ENCODE measurements around the gene XIRP2.

XIRP2 gene

DNA sequence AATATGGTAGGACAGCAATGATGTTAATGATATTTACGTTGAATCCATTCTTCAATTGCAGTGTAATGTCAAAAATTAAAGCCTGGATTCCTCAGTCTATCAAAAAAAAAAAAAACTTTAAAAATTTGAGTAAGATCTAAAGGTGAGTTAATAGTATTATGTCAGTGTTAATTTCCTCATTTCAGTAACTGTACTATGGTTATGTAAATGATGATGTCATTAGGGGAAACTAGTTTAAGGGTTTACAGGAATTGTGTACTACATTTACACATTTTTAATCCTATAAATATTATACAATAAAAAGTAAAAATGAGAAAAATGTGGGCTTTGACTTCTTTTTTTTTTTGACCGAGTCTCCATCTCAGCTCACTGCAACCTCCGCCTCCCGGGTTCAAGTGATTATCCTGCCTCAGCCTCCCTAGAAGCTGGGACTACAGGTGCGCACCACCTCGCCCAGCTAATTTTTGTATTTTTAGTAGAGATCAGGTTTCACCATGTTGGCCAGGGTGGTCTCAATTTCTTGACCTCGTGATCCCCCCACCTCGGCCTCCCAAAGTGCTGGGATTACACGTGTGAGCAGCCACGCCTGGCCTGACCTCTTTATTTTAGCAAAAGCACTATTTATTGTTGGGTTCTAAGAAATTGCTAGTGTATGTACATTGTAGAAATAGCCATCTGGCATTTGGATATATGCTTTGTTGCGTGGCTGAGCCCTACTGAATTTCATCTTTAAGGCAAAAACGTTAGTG lies 106.5 kb downstream of the XIRP2 start:
- no peak overlapping the region for H3K4me3 ChIP-seq (ENCODE audit: low read depth, low read length)
- TF ChIP-seq, protein P1, sequence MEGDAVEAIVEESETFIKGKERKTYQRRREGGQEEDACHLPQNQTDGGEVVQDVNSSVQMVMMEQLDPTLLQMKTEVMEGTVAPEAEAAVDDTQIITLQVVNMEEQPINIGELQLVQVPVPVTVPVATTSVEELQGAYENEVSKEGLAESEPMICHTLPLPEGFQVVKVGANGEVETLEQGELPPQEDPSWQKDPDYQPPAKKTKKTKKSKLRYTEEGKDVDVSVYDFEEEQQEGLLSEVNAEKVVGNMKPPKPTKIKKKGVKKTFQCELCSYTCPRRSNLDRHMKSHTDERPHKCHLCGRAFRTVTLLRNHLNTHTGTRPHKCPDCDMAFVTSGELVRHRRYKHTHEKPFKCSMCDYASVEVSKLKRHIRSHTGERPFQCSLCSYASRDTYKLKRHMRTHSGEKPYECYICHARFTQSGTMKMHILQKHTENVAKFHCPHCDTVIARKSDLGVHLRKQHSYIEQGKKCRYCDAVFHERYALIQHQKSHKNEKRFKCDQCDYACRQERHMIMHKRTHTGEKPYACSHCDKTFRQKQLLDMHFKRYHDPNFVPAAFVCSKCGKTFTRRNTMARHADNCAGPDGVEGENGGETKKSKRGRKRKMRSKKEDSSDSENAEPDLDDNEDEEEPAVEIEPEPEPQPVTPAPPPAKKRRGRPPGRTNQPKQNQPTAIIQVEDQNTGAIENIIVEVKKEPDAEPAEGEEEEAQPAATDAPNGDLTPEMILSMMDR (IDR thresholded peaks at IDR 0.05; ENCODE audit: borderline replicate concordance, insufficient read depth, low read depth, low read length), result no peak

DNA sequence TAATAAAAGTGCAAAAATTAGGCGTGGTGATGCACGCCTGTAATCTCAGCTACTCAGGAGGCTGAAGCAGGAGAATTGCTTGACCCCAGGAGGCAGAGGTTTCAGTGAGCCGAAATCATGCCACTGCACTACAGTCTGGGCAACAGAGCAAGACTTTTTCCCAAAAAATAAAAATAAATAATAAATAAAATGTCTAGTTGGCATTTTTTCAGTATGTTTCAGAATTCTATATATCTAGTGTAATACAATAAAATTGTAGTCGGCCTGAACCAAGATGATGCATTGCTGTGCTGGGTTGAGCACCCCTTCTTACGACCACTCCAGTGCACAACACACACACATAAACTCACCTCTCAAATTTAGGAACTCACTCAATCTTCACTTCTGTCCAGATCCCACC lies 108.2 kb downstream of the XIRP2 start:
- TF ChIP-seq, protein P1 (IDR thresholded peaks at IDR 0.05; ENCODE audit: borderline replicate concordance, insufficient read depth, low read depth, low read length), result no peak

DNA sequence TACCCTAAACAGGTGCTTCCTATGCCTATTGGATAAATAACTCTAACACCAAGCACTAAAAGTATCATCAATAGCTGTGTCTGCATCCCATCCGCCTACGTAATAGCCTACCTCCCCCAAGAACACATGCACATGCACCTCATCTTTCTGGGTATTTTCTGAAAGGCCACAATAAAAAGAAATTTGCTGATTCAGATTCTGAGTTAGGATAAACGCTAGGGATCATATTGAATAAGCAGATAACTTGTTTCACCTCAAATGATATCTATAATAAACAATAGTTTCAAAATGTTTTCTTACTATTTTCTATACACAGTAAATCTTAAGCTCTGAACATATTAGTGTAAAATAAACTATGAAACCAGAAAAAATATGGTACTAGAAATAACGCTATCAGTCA lies 112.9 kb downstream of the XIRP2 start:
- TF ChIP-seq, protein P1 (IDR thresholded peaks at IDR 0.05; ENCODE audit: borderline replicate concordance, insufficient read depth, low read depth, low read length), result no peak
- no peak overlapping the region for H3K4me3 ChIP-seq (ENCODE audit: low read depth, low read length)

More for the DNA sequence above, 108.2 kb downstream of the XIRP2 start:
- H3K4me3 ChIP-seq (ENCODE audit: low read depth, low read length), result no peak overlapping the region

DNA sequence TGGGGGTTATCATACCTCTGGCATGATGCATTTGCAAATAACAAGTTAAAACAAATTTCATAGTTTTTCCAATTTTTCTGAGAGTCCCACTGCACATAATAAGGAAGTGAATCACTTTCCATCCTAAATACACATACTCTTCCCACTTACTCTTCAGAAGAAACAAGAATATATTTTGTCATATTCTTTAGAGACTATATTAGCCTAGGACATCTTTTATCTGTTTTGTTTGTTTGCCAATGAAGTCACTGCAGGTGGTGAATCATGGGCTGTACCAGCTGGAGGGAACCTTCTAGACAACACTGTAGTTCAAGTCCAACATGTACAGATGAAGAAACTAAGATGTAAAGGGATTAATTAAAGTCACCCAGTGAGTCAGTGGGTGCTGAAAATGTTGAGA lies 116.8 kb downstream of the XIRP2 start:
- H3K4me3 ChIP-seq (ENCODE audit: low read depth, low read length), result no peak overlapping the region
- TF ChIP-seq, protein P1 (IDR thresholded peaks at IDR 0.05; ENCODE audit: borderline replicate concordance, insufficient read depth, low read depth, low read length), result no peak

DNA sequence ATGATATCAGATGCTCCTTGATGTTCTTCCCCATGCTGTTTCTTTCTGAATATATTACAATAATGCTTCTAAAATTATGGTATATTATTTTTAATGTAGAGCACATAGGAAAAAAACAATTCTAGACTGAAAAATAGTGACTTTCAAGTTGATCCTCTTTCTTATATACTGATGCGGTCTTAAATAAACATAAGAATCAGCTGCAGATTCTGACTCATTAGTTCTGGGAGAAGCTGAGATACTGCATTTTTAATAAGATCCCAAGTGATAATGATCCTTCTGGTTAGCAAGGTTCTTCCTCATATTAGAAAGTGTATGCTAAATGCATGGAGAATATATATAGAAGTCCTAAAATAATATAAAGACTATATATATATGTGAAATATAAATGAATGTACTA lies 124.9 kb downstream of the XIRP2 start:
- H3K4me3 ChIP-seq (ENCODE audit: low read depth, low read length), result no peak overlapping the region
- TF ChIP-seq, protein P1 (IDR thresholded peaks at IDR 0.05; ENCODE audit: borderline replicate concordance, insufficient read depth, low read depth, low read length), result no peak

DNA sequence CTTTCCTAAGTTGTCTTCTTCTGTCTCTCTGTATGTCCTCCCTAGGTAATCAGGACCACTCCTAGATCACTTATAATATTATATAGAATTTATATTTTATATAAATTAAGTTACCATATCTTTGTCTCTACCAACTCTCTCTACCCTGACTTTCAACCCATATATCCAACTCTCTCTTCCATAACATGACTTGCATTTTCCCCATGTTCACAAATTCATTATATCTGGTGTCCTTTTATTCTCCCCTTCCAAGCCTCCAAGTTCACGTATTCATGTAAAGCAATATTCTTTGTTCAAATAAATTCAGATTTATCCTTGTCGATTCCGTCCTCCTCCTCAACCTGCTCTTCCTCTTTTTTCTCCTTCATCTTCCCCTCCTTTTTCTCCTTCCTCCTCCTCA lies 127.5 kb downstream of the XIRP2 start:
- TF ChIP-seq, protein P1 (IDR thresholded peaks at IDR 0.05; ENCODE audit: borderline replicate concordance, insufficient read depth, low read depth, low read length), result no peak
- no peak overlapping the region for H3K4me3 ChIP-seq (ENCODE audit: low read depth, low read length)

DNA sequence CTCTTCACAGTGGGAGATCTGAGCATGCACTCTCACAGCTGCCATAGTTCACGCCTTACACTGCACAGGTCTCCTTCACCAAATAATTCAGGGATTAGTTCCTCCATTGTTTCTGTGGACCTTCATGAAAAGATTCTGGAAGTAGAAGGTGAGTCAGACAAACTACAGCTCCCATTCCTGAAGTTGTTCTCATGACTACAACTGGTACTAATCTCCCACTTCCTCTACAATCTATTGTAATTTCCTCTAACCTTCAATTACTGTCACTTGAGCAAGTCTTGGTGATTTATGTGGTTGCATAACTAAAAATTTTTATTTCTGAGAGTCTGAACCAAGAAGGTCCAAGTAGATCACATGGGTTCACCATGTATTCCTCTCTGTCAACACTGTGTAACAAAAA lies 128.7 kb downstream of the XIRP2 start:
- TF ChIP-seq, protein P1 (IDR thresholded peaks at IDR 0.05; ENCODE audit: borderline replicate concordance, insufficient read depth, low read depth, low read length), result no peak

More for the DNA sequence above, 128.7 kb downstream of the XIRP2 start:
- no peak overlapping the region for H3K4me3 ChIP-seq (ENCODE audit: low read depth, low read length)

All from GM12875 (cell line).